ENCODE data around the gene SARS1.

- TF ChIP-seq CTCF (IDR thresholded peaks at IDR 0.05) = no peak
- no peak for TF ChIP-seq EZH2 (IDR thresholded peaks at IDR 0.05; ENCODE audit: borderline replicate concordance, insufficient read depth, low read depth, low read length, poor library complexity, severe bottlenecking)
Observed at GRCh38 chr1:109265016-109265415, 51.3 kb downstream of the SARS1 start.

Measured in B cell (primary cell).